Neural cell (in vitro differentiated cells): ENCODE data around the gene DLG4. TPM values are rescaled to one million over a fixed set of nuclear protein-coding genes. Genes with fewer than 3 reads are reported as not detected.

Experiments used
- H2AFZ ChIP-seq: fragments of 200-600, 300-800 bp; sonication (generic), shearing (Covaris generic); 2 replicates; pipeline ENCODE4 v1.6.0; 2014; ENCODE audit warnings: low read depth, mild to moderate bottlenecking, antibody characterized with exemption, low read length, moderate library complexity
- H3F3A ChIP-seq: fragments of 200-600 bp; shearing (Covaris generic); 2 replicates; pipeline ENCODE4 v1.6.1; 2016; ENCODE audit warnings: mild to moderate bottlenecking, moderate library complexity, mixed read lengths, antibody characterized with exemption, low read length; ENCODE audit not compliant: insufficient read depth, poor library complexity, severe bottlenecking
- H3K27ac ChIP-seq: fragments of 200-600, 300-800 bp; sonication (generic), shearing (Covaris generic); 2 replicates; pipeline ENCODE4 v1.5.1; 2014; ENCODE audit warnings: mild to moderate bottlenecking, low read length, moderate library complexity
- H3K27me3 ChIP-seq: fragments of 300-800, 200-600 bp; sonication (generic), shearing (Covaris generic); 2 replicates; pipeline ENCODE4 v1.6.0; 2014; ENCODE audit warnings: mild to moderate bottlenecking, low read depth, low read length, moderate library complexity; ENCODE audit not compliant: insufficient read depth
- H3K36me3 ChIP-seq: fragments of 300-800, 200-600 bp; sonication (generic), shearing (Covaris generic); 2 replicates; pipeline ENCODE4 v1.5.1; 2014; ENCODE audit warnings: mild to moderate bottlenecking, antibody characterized with exemption, low read length, moderate library complexity; ENCODE audit not compliant: insufficient read depth
- H3K4me2 ChIP-seq: fragments of 300-800, 200-600 bp; sonication (generic), shearing (Covaris generic); 2 replicates; pipeline ENCODE4 v1.6.0; 2014; ENCODE audit warnings: mild to moderate bottlenecking, low read length
- H3K4me3 ChIP-seq: fragments of 300-800, 200-600 bp; sonication (generic), shearing (Covaris generic); 2 replicates; pipeline ENCODE4 v1.5.1; 2014; ENCODE audit warnings: mild to moderate bottlenecking, low read length, moderate library complexity
- H3K79me2 ChIP-seq: fragments of 200-600 bp; shearing (Covaris generic); replicated peaks from 2 replicates; pipeline ENCODE4 v1.6.0; 2014; ENCODE audit warnings: mild to moderate bottlenecking, low read length, moderate library complexity; ENCODE audit not compliant: insufficient read depth
- H3K9ac ChIP-seq: fragments of 300-800, 200-600 bp; sonication (generic), shearing (Covaris generic); 2 replicates; pipeline ENCODE4 v1.6.1; 2016; ENCODE audit warnings: mild to moderate bottlenecking, low read length, mixed read lengths
- H3K9me2 ChIP-seq: fragments of 200-600 bp; shearing (Covaris generic); 2 replicates; pipeline ENCODE4 v1.6.1; 2016; ENCODE audit warnings: mild to moderate bottlenecking, low read length, mixed read lengths; ENCODE audit not compliant: insufficient read depth
- H3K9me3 ChIP-seq: fragments of 200-600, 300-800 bp; sonication (generic), shearing (Covaris generic); 2 replicates; pipeline ENCODE4 v1.6.1; 2016; ENCODE audit warnings: mild to moderate bottlenecking, mixed run types, low read length, moderate library complexity, mixed read lengths
- H4K20me1 ChIP-seq: fragments of 200-600 bp; shearing (Covaris generic); 2 replicates; pipeline ENCODE4 v1.6.1; 2016; ENCODE audit warnings: mild to moderate bottlenecking, mixed run types; ENCODE audit not compliant: insufficient read depth
- CTCF ChIP-seq: fragments of 450-650 bp; IDR thresholded peaks from 2 replicates; pipeline ENCODE4 v1.5.1; 2014; ENCODE audit warnings: antibody characterized with exemption, mild to moderate bottlenecking, moderate library complexity; ENCODE audit not compliant: poor library complexity, severe bottlenecking
- EP300 ChIP-seq: fragments of 450-650 bp; conservative IDR thresholded peaks from 2 replicates; pipeline ENCODE4 v1.6.1; 2014; ENCODE audit warnings: antibody characterized with exemption, mild to moderate bottlenecking, moderate library complexity; ENCODE audit not compliant: poor library complexity, severe bottlenecking
- EZH2 ChIP-seq: fragments of 200-600, 300-800 bp; shearing (Covaris generic), sonication (generic); IDR thresholded peaks from 2 replicates; pipeline ENCODE4 v1.6.1; 2014; ENCODE audit warnings: antibody characterized with exemption, low read length, borderline replicate concordance, mild to moderate bottlenecking; ENCODE audit not compliant: insufficient read depth, poor library complexity, severe bottlenecking
- MXI1 ChIP-seq: fragments of 450-650 bp; conservative IDR thresholded peaks from 2 replicates; pipeline ENCODE4 v1.6.1; 2014; ENCODE audit warnings: antibody characterized with exemption, mild to moderate bottlenecking; ENCODE audit not compliant: poor library complexity, severe bottlenecking
- POLR2AphosphoS5 ChIP-seq: IDR thresholded peaks from 2 replicates; pipeline ENCODE4 v1.6.1; 2012
- RAD21 ChIP-seq: fragments of 450-650 bp; conservative IDR thresholded peaks from 2 replicates; pipeline ENCODE4 v1.6.1; 2014; ENCODE audit warnings: antibody characterized with exemption, mild to moderate bottlenecking, moderate library complexity
- TAF1 ChIP-seq: IDR thresholded peaks from 2 replicates; pipeline ENCODE4 v1.6.1; 2012; ENCODE audit warnings: low read depth
- polyA plus RNA-seq: library from polyadenylated mRNA; depleted of rRNA; stranded (reverse); fragments of >200 nt; gene quantifications from 2 replicates; pipeline ENCODE4 v1.2.3, GENCODE V29; 2014
- TF ChIP-seq, protein P1 (sequence below): IDR thresholded peaks from 2 replicates; pipeline ENCODE4 v1.6.1; 2012; ENCODE audit warnings: borderline replicate concordance

Gene DLG4
- polyA plus RNA-seq, 1 donor from 2014 or later: 126 TPM

- Histone ChIP-seq H3K9ac (no peak overlapping the region), H3K36me3 (peaks cover 4% of the 10 kb centered on the region), H3F3A (no peaks in the 10 kb centered on the region), H3K79me2 (no peaks in the 10 kb centered on the region), H3K4me2 (no peak overlapping the region), H4K20me1 (no peaks in the 10 kb centered on the region), H3K9me3 (no peaks in the 10 kb centered on the region), H3K9me2 (no peaks in the 10 kb centered on the region), H3K27me3 (peaks cover 60% of the 10 kb centered on the region), H3K4me3 (peak overlapping the region; percentile 50), H2AFZ (no peak overlapping the region), H3K27ac (no peak overlapping the region)
- TF ChIP-seq, protein P1, sequence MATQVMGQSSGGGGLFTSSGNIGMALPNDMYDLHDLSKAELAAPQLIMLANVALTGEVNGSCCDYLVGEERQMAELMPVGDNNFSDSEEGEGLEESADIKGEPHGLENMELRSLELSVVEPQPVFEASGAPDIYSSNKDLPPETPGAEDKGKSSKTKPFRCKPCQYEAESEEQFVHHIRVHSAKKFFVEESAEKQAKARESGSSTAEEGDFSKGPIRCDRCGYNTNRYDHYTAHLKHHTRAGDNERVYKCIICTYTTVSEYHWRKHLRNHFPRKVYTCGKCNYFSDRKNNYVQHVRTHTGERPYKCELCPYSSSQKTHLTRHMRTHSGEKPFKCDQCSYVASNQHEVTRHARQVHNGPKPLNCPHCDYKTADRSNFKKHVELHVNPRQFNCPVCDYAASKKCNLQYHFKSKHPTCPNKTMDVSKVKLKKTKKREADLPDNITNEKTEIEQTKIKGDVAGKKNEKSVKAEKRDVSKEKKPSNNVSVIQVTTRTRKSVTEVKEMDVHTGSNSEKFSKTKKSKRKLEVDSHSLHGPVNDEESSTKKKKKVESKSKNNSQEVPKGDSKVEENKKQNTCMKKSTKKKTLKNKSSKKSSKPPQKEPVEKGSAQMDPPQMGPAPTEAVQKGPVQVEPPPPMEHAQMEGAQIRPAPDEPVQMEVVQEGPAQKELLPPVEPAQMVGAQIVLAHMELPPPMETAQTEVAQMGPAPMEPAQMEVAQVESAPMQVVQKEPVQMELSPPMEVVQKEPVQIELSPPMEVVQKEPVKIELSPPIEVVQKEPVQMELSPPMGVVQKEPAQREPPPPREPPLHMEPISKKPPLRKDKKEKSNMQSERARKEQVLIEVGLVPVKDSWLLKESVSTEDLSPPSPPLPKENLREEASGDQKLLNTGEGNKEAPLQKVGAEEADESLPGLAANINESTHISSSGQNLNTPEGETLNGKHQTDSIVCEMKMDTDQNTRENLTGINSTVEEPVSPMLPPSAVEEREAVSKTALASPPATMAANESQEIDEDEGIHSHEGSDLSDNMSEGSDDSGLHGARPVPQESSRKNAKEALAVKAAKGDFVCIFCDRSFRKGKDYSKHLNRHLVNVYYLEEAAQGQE: no peak
- no peak for TF ChIP-seq CTCF
- peak; percentile 4 for TF ChIP-seq POLR2AphosphoS5
- TF ChIP-seq EZH2: no peak
These were observed 41.9 kb upstream of the DLG4 start for GRCh38 chr17:7261379-7262191.

DNA sequence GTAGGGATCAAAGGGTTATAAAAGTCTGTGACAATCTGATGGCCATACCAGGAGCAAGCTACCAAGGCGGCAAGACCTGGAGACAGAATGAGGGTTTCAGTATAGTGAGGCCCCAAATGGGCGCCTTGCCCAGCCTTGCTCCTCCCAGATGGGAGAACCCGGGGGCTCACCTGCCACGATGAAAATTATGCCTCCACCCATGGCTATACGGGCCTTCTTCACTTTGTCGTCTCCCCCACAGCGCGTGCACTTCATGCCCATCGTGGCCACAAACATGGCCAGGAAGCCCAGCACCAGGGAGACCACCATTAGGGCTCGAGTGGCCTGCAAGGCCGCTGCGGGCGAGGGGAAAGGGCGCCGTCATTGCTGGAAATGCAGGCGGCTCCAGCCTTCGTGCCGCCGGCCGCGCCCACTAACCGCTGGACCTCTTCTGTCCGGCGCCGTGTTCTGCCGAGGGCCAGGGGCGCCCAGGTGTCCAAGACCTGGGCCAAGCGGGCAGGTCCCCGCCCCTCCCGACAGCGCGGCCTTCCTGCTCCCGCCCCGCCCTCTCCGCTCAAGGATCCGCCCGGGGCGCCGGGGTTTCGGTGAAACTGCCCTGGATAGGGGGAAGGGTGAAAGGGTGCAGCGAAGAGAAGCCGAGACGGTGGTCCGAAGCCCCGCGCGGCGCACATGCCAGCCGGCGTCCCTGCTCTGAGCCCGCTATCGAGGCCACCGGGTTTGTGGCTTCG lies 41.2 kb upstream of the DLG4 start:
- Histone ChIP-seq H3K9me2 (no peaks in the 10 kb centered on the region), H3K9me3 (no peaks in the 10 kb centered on the region), H2AFZ (no peak overlapping the region), H3K4me2 (no peak overlapping the region), H3K79me2 (no peaks in the 10 kb centered on the region), H4K20me1 (no peaks in the 10 kb centered on the region), H3K9ac (no peak overlapping the region), H3K36me3 (peaks cover 4% of the 10 kb centered on the region), H3K27me3 (peaks cover 56% of the 10 kb centered on the region), H3F3A (no peaks in the 10 kb centered on the region), H3K27ac (no peak overlapping the region), H3K4me3 (peak overlapping the region; percentile 50)
- TF ChIP-seq POLR2AphosphoS5: peak; percentile 2
- TF ChIP-seq MXI1: no peak

DNA sequence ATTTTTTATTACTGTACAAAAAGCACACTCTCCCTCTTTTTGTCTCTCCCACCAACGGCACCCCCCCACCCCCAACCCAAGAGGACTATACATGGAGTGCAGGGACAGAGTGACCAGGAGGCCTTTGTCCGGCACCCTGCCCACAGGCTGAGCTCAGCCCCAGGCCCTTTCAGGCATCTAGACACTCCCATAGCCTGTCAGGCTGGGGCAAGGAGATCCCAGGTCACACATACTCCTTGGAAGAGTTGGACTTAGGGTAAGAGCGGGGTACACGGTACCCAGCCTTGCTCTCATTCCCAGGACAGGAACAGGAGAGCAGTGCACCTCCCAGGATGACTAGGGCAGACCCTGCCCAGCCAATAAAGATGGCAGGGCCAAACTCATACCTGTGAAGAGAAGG lies 40.5 kb upstream of the DLG4 start:
- no peaks in the 10 kb centered on the region for H3K9me3 ChIP-seq
- peaks cover 4% of the 10 kb centered on the region for H3K36me3 ChIP-seq
- peaks cover 56% of the 10 kb centered on the region for H3K27me3 ChIP-seq
- no peaks in the 10 kb centered on the region for H3F3A ChIP-seq
- H4K20me1 ChIP-seq: no peaks in the 10 kb centered on the region
- no peaks in the 10 kb centered on the region for H3K79me2 ChIP-seq
- H3K9me2 ChIP-seq: no peaks in the 10 kb centered on the region
- H2AFZ ChIP-seq: no peak overlapping the region
- H3K4me3 ChIP-seq: no peak overlapping the region
- no peak overlapping the region for H3K9ac ChIP-seq
- no peak overlapping the region for H3K27ac ChIP-seq
- H3K4me2 ChIP-seq: no peak overlapping the region
- TF ChIP-seq EP300: no peak
- TF ChIP-seq MXI1: no peak
- no peak for TF ChIP-seq EZH2
- TF ChIP-seq CTCF: no peak
- TF ChIP-seq POLR2AphosphoS5: no peak
- TF ChIP-seq TAF1: no peak
- TF ChIP-seq, protein P1: no peak
- no peak for TF ChIP-seq RAD21
